Heart left ventricle (tissue), 16 donors: ENCODE measurements around the gene SPINK8. TPM values are rescaled to one million over a fixed set of nuclear protein-coding genes. Genes with fewer than 3 reads are reported as not detected.
A peak's percentile ranks its signal among the peaks of the same experiment; 100 is the strongest.
"Not testable (repeated sequence)": the region's sequence is repeated elsewhere in the genome, so short reads cannot be mapped to it uniquely, and the experiment has no call there.

Experiments
- ATAC-seq, 4 donors: fragments of 200-7000 bp; cut with Tn5 transposase; one replicate each; pipeline ENCODE4 v1.9.1; 2020 to 2022; ENCODE audit warnings: moderate library complexity in 4 of 4, mild to moderate bottlenecking in 3 of 4, moderate number of reproducible peaks in 1 of 4
- DNase-seq, 5 donors: peaks; one replicate each; pipeline ENCODE4 v3.0.0-alpha.2; 2020
- H3K27ac ChIP-seq, 12 donors: fragments of 200-600 bp; sonication (generic) in 4 of 12; one replicate each; pipeline versions ENCODE4 v1.5.0 to v1.8.0; 2016 to 2022; ENCODE audit warnings: mild to moderate bottlenecking in 2 of 12
- H3K27me3 ChIP-seq, 9 donors: fragments of 200-600 bp; sonication (generic) in 2 of 9; one replicate each; pipeline versions ENCODE4 v1.5.1 to v1.8.0; 2016 to 2022; ENCODE audit warnings: mild to moderate bottlenecking in 3 of 9
- H3K36me3 ChIP-seq, 9 donors: fragments of 200-600 bp; sonication (generic) in 2 of 9; one replicate each; pipeline versions ENCODE4 v1.5.0 to v1.8.0; 2018 to 2022; ENCODE audit warnings: mild to moderate bottlenecking in 2 of 9
- H3K4me1 ChIP-seq, 12 donors: fragments of 200-600 bp; sonication (generic) in 4 of 12; one replicate each; pipeline versions ENCODE4 v1.5.0 to v1.8.0; 2016 to 2022; ENCODE audit warnings: mild to moderate bottlenecking in 3 of 12
- H3K4me3 ChIP-seq, 12 donors: fragments of 200-600 bp; sonication (generic) in 4 of 12; one replicate each; pipeline versions ENCODE4 v1.5.0 to v1.8.0; 2017 to 2022; ENCODE audit warnings: mild to moderate bottlenecking in 9 of 12, moderate library complexity in 4 of 12
- H3K9me3 ChIP-seq, 12 donors: fragments of 200-600 bp; sonication (generic) in 4 of 12; one replicate each; pipeline versions ENCODE4 v1.5.0 to v1.8.0; 2016 to 2022; ENCODE audit warnings: mild to moderate bottlenecking in 1 of 12
- POLR2A ChIP-seq, 2 donors: fragments of 450-650 bp; IDR thresholded peaks; one replicate each; pipeline ENCODE4 v1.6.1; 2017; ENCODE audit warnings: antibody characterized with exemption in 2 of 2, mild to moderate bottlenecking in 2 of 2, moderate library complexity in 2 of 2
- WGBS, 4 donors: extraction: QIAGEN DNeasy Blood & Tissue Kit in 2 of 4; methylation state at CpG; one replicate each; pipeline versions ENCODE4 v1.1.5 to v1.1.7; 2013 to 2018; 5-methylcytosine and 5-hydroxymethylcytosine counted together
- intact Hi-C, 10 donors: fragments of 100-400 bp; cut with DNase I; formaldehyde crosslinking; loops; one replicate each; pipeline versions ENCODE4 v1.11.1 to v1.14.2; 2022
- polyA plus RNA-seq, 2 donors: library from polyadenylated mRNA; stranded (reverse); fragments of 200-250 nt; gene quantifications; one replicate each; pipeline ENCODE4 v1.2.3, GENCODE V29; 2013
- total RNA-seq, 9 donors: library from RNA; depleted of rRNA in 2 of 9; stranded (reverse); fragments of >200 nt in 2 of 9; fragmentation: NEBNext Ultra II Directional in 3 of 9; extraction: Animal tissue kit (Norgen Biotek cat#: 25700) in 3 of 9; gene quantifications; one replicate each; pipeline versions ENCODE4 v1.1.0 to v1.2.4, GENCODE V29; 2016 to 2023
- TF ChIP-seq, protein P1 (sequence below), 12 donors: fragments of 200-600 bp; sonication (generic) in 4 of 12; IDR thresholded peaks; one replicate each; pipeline versions ENCODE4 v1.5.0 to v1.8.0; 2018 to 2022; ENCODE audit warnings: antibody characterized with exemption in 12 of 12, mild to moderate bottlenecking in 5 of 12
- donor health status: ischemic (EF 13 %, LVEDD 7.1; RV severe dilation, severe dysfunction).
- donor health status: healthy with polysubstance abuse.
- donor health status: DM: no; HTN: yes; CAD: no.
- donor health status: DM: no; HTN: no; CAD: no.
- donor health status: ischemic (EF 25% LVEDD 6.9; RV normal size, moderate dysfunction).
- donor health status: ischemic (EF 25% LVEDD 5.7; RV mildly dilated, moderate dysfunction).
- donor health status: healthy.
- donor health status: DM: yes; HTN: yes; CAD: no.
- donor health status: ischemic (EF 35%, LVEDD 5.7; RV mildly dilated, moderate dysfunction).
- donor health status: nonischemic (EF 11% LVEDD 7.7; RV severe dilation, severe dysfunction).
- donor health status: DM: yes; HTN: yes; CAD: no.
- donor health status: PGD.
- donor health status: ischemic (EF 29% LVEDD 5.4; RV normal size, mild dysfunction).
- donor health status: nonischemic (EF 23%, LVEDD 6.1; RV moderate dilation, normal function).

Gene SPINK8
- total and polyA plus RNA-seq, 11 donors = not detected

DNA sequence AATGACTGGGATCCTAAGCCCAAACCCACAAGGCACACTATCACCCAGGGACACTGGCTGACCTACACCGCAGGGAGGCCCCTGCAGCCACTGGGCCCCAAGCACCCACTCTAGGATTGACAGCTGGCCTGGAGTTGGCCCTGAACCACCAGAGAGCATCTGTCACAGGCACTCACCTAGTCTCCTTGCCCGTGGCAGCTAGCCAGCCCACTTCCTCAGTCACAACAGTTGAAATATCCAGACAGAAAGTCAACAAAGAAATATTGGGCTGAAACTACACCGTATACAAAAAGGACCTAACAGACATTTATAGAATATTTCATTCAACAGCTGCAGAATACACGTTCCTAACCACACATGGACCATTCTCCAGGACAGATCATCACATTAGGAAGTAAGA is 5.2 kb upstream of the SPINK8 start:
- Histone ChIP-seq H3K27ac (no peak overlapping the region), H3K9me3 (peaks cover 0 to 9% (median 0%) of the 10 kb centered on the region in 12 donors), H3K4me3 (no peak overlapping the region), H3K27me3 (peaks cover 0 to 4% (median 0%) of the 10 kb centered on the region in 9 donors), H3K4me1 (no peaks in the 10 kb centered on the region), H3K36me3 (no peaks in the 10 kb centered on the region)
- no peak for ATAC-seq
- TF ChIP-seq POLR2A (IDR thresholded peaks at IDR 0.05) = no peak
- WGBS, 4 donors = 54 to 63% (median 56%) methylated on average over 4 of the region's 4 CpGs
- DNase-seq = no peak
- intact Hi-C loops = no loop called here

DNA sequence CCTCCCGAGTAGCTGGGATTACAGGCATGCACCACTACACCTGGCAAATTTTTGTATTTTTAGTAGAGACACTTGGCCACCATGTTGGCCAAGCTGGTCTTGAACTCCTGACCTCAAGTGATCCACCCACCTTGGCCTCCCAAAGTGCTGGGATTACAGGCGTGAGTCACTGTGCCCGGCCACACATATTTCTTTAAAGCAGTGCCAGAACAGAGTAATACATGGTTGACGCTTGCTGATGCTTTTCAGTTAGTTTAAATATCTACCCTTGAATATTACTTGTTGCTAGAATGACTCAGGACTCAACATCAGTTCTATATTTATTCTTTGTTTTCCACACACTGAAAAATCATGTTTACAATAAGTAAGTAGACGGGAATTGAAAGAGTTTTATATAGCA is 4.1 kb upstream of the SPINK8 start:
- WGBS, 4 donors = 80 to 86% (median 83%) methylated on average over 5 of the region's 5 CpGs
- H3K4me1 ChIP-seq, intact Hi-C loops, H3K27me3 ChIP-seq, H3K4me3 ChIP-seq, H3K9me3 ChIP-seq, H3K27ac ChIP-seq, DNase-seq, ATAC-seq, H3K36me3 ChIP-seq: not testable (repeated sequence)

DNA sequence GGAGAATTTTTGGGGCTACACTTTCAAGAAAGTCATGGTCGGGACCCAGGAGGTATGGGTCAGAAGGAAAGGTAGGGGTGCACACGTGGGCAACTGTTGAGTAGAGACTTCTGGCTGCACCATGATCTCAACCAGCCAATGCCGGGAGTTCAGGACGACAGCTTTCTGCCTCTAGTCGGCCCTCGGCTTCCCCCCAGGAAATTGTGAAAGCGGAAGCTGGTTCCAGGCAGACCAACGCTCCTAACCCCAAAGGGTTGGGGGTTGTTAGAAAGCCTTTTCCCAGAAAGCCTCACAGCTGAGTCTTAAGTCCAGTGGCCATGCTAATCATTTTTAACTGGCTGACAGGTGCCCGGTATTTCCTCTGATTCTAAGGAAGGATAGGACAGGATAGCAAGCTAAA is 1.8 kb upstream of the SPINK8 start:
- ATAC-seq, intact Hi-C loops, H3K4me1 ChIP-seq, H3K27me3 ChIP-seq, H3K9me3 ChIP-seq, H3K36me3 ChIP-seq: not testable (repeated sequence)
- DNase-seq = peak in 1 of 5 donors; percentile 18
- WGBS, 4 donors = 54 to 79% (median 77%) methylated on average over 9 of the region's 9 CpGs
- peak overlapping the region in 1 of 12 donors; percentile 37 for H3K27ac ChIP-seq
- peak overlapping the region in 1 of 12 donors; percentile 25 for H3K4me3 ChIP-seq

DNA sequence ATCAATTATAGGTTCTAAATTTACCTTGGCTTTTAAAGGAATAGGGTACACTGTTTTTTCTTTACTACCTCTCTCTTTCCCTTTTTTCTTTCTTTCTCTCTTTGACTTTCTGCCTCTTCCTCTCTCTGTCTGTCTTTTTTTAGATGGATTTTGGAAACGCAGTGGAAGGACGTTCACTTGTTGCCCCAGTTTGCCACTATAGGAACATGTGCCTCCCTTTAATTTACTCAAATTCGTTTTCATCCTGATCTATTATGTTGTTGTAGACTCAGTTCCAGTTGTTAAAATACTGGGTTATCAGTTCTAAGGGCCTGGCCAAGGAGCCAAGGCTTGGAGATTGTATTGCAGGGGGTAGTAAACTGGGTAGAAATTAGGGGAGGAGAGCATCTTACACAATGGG is 1.1 kb upstream of the SPINK8 start:
- intact Hi-C loops = no loop called here
- DNase-seq = no peak
- Histone ChIP-seq H3K36me3 (no peaks in the 10 kb centered on the region), H3K27me3 (peaks cover 0 to 4% (median 0%) of the 10 kb centered on the region in 9 donors), H3K27ac (peak overlapping the region in 1 of 12 donors; percentile 37), H3K4me1 (no peaks in the 10 kb centered on the region), H3K9me3 (peaks cover 0 to 9% (median 0%) of the 10 kb centered on the region in 12 donors), H3K4me3 (no peak overlapping the region)
- WGBS, 4 donors = 75 to 82% (median 78%) methylated on average over 3 of the region's 3 CpGs
- TF ChIP-seq, protein P1, sequence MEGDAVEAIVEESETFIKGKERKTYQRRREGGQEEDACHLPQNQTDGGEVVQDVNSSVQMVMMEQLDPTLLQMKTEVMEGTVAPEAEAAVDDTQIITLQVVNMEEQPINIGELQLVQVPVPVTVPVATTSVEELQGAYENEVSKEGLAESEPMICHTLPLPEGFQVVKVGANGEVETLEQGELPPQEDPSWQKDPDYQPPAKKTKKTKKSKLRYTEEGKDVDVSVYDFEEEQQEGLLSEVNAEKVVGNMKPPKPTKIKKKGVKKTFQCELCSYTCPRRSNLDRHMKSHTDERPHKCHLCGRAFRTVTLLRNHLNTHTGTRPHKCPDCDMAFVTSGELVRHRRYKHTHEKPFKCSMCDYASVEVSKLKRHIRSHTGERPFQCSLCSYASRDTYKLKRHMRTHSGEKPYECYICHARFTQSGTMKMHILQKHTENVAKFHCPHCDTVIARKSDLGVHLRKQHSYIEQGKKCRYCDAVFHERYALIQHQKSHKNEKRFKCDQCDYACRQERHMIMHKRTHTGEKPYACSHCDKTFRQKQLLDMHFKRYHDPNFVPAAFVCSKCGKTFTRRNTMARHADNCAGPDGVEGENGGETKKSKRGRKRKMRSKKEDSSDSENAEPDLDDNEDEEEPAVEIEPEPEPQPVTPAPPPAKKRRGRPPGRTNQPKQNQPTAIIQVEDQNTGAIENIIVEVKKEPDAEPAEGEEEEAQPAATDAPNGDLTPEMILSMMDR (IDR thresholded peaks at IDR 0.05) = no peak
- TF ChIP-seq POLR2A (IDR thresholded peaks at IDR 0.05) = no peak
- no peak for ATAC-seq

DNA sequence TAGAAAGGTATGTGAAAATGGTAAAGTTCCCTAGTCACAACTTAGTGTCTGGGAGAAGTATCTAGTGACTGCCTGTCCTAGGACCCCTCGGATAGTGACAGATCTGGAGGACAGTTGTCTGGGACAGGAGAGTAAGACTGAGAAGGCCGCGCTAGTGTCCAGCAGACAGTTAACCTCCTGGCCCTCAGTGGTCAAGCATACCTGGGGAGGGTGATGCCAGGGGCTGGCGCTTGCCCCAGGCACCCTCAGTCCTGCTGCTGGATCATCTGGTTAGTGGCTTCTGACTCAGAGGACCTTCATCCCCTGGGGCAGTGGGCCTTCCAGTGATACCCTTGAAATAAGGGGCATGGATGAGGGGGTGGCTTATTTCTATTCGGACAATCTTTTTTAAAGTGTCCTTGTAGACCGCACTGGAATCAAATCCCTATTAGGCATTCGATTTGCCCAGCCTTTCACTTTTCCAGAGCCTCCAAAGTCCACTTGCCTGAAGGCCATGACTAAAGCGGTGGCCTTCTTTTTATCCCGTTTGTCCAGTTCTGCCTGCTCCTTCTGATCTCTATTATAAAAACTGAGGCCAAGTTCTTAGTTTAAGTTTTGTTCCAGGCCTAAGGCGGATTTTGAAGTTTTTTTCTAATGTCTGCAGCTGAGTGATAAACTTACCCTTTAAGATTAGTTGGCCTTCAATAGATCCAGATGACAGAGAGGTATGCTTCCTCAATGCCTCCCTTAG is 1.6 kb downstream of the SPINK8 start:
- H3K27me3 ChIP-seq, H3K4me3 ChIP-seq, H3K4me1 ChIP-seq, DNase-seq, H3K36me3 ChIP-seq, ATAC-seq, intact Hi-C loops, H3K9me3 ChIP-seq, H3K27ac ChIP-seq: not testable (repeated sequence)
- 84 to 94% (median 88%) methylated on average over 10 of the region's 10 CpGs for whole genome bisulfite sequencing, 4 donors

DNA sequence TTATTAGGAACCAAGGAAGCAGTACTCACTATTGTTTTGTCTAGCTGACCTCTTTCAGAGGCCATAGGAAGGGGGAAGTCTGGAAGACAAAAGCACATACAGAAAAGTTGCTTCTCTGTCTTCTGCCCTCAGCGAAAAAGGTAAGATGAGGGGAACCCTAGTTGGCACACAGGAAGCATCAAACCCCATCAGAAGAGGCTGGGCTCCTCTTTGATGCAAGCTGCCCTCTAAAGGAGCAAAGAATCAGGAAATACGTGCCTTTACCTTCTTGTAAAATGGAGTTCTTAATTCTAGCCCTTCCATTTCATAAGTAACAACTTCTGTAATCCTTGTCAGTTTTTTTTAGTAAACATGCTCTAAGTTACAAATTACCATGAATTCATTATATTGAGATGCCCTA is 12.5 kb downstream of the SPINK8 start:
- DNase-seq = no peak
- TF ChIP-seq, protein P1 (IDR thresholded peaks at IDR 0.05) = no peak
- TF ChIP-seq POLR2A (IDR thresholded peaks at IDR 0.05) = no peak
- H3K9me3 ChIP-seq = peaks cover 0 to 27% (median 6%) of the 10 kb centered on the region in 12 donors
- 59 to 69% (median 62%) methylated on average over 2 of the region's 2 CpGs for WGBS, 4 donors
- intact Hi-C loops = no loop called here
- no peak for ATAC-seq
- H3K36me3 ChIP-seq = no peaks in the 10 kb centered on the region
- H3K27ac ChIP-seq = no peak overlapping the region
- H3K4me3 ChIP-seq = no peak overlapping the region
- H3K27me3 ChIP-seq = no peaks in the 10 kb centered on the region
- H3K4me1 ChIP-seq = no peaks in the 10 kb centered on the region
